ENCODE results near the gene ODF4. TPM values are rescaled to one million over a fixed set of nuclear protein-coding genes. Genes with fewer than 3 reads are reported as not detected.

The ODF4 gene
- total and polyA plus RNA-seq, 4 donors: not detected

GRCh38 chr17:8311131-8311790, 28.4 kb upstream of the ODF4 start:
- H3K4me1 ChIP-seq (ENCODE audit: control insufficient read depth in 4 of 4, insufficient read depth in 4 of 4, low read length in 3 of 4): peaks cover 0 to 8% (median 3%) of the 10 kb centered on the region in 4 donors
- no peaks in the 10 kb centered on the region for H3K36me3 ChIP-seq (ENCODE audit: control insufficient read depth in 4 of 4, insufficient read depth in 3 of 4, low read depth in 1 of 4, low read length in 3 of 4)
- WGBS: 77% methylated on average over 25 of the region's 25 CpGs
- H3K27ac ChIP-seq (ENCODE audit: low read depth in 1 of 2, low read length in 2 of 2): peak overlapping the region; percentile 12 to 31
- peaks cover 0 to 3% (median 1%) of the 10 kb centered on the region in 4 donors for H3K27me3 ChIP-seq (ENCODE audit: control insufficient read depth in 4 of 4, insufficient read depth in 4 of 4, low read length in 3 of 4)
- no peaks in the 10 kb centered on the region for H3K9me3 ChIP-seq (ENCODE audit: control insufficient read depth in 4 of 4, low read length in 3 of 4)
- TF ChIP-seq RAD21 (IDR thresholded peaks at IDR 0.05) (no peak), NR2F2 (IDR thresholded peaks at IDR 0.05) (peak; percentile 39), HNF4A (conservative IDR thresholded peaks at IDR 0.05) (no peak), EGR1 (IDR thresholded peaks at IDR 0.05; ENCODE audit: low read depth in 2 of 2) (no peak), GABPA (IDR thresholded peaks at IDR 0.05 in 1 of 2, conservative IDR thresholded peaks at IDR 0.05 in 1 of 2) (no peak), ZBTB33 (IDR thresholded peaks at IDR 0.05) (no peak), JUND (IDR thresholded peaks at IDR 0.05) (no peak)
- no peak overlapping the region for H3K9ac ChIP-seq (ENCODE audit: low read depth in 1 of 2, low read length in 2 of 2)
- no peak overlapping the region for H3K4me3 ChIP-seq (ENCODE audit: low read depth in 1 of 3, low read length in 3 of 3)
- DNase-seq (ENCODE audit: low spot score): no peak

- no peak overlapping the region for H3K4me3 ChIP-seq (ENCODE audit: low read depth in 1 of 3, low read length in 3 of 3)
- 71% methylated on average over 13 of the region's 13 CpGs for WGBS
- TF ChIP-seq ZBTB33 (IDR thresholded peaks at IDR 0.05) (no peak), CTCF (IDR thresholded peaks at IDR 0.05; ENCODE audit: low read depth, low read length, missing input control) (no peak), SP1 (IDR thresholded peaks at IDR 0.05) (no peak), GABPA (IDR thresholded peaks at IDR 0.05 in 1 of 2, conservative IDR thresholded peaks at IDR 0.05 in 1 of 2) (no peak)
Observed at GRCh38 chr17:8312251-8312650, 27.4 kb upstream of the ODF4 start.

More at GRCh38 chr17:8312251-8312650, 27.4 kb upstream of the ODF4 start:
- no peak overlapping the region for H3K27ac ChIP-seq (ENCODE audit: low read depth in 1 of 2, low read length in 2 of 2)
- no peak overlapping the region for H3K9ac ChIP-seq (ENCODE audit: low read depth in 1 of 2, low read length in 2 of 2)
- peaks cover 0 to 8% (median 3%) of the 10 kb centered on the region in 4 donors for H3K4me1 ChIP-seq (ENCODE audit: control insufficient read depth in 4 of 4, insufficient read depth in 4 of 4, low read length in 3 of 4)
- no peak for DNase-seq (ENCODE audit: low spot score)
- H3K36me3 ChIP-seq (ENCODE audit: control insufficient read depth in 4 of 4, insufficient read depth in 3 of 4, low read depth in 1 of 4, low read length in 3 of 4): no peaks in the 10 kb centered on the region
- H3K9me3 ChIP-seq (ENCODE audit: control insufficient read depth in 4 of 4, low read length in 3 of 4): no peaks in the 10 kb centered on the region
- peaks cover 0 to 3% (median 1%) of the 10 kb centered on the region in 4 donors for H3K27me3 ChIP-seq (ENCODE audit: control insufficient read depth in 4 of 4, insufficient read depth in 4 of 4, low read length in 3 of 4)

Measured in liver (tissue), 9 donors.